ENCODE measurements around the gene MBTD1.
"Not testable (repeated sequence)": the region's sequence is repeated elsewhere in the genome, so short reads cannot be mapped to it uniquely, and the experiment has no call there.

The MBTD1 gene

GRCh38 chr17:51185763-51186332, 74.0 kb downstream of the MBTD1 start:
- H3K36me3 Mint-ChIP-seq, result peaks cover 2% of the 10 kb centered on the region
- H3K9me3 Mint-ChIP-seq (ENCODE audit: low read depth), result no peaks in the 10 kb centered on the region
- peak overlapping the region; percentile 59 for H3K27ac Mint-ChIP-seq
- no peak overlapping the region for H3K4me3 Mint-ChIP-seq
- H3K27me3 Mint-ChIP-seq, result no peaks in the 10 kb centered on the region
- H3K4me1 Mint-ChIP-seq (ENCODE audit: low read depth), result peaks cover 4% of the 10 kb centered on the region

GRCh38 chr17:51184124-51184523, 75.7 kb downstream of the MBTD1 start:
- peaks cover 3% of the 10 kb centered on the region for H3K4me1 Mint-ChIP-seq (ENCODE audit: low read depth)
- H3K27ac Mint-ChIP-seq, result no peak overlapping the region
- no peaks in the 10 kb centered on the region for H3K27me3 Mint-ChIP-seq
- H3K9me3 Mint-ChIP-seq (ENCODE audit: low read depth), result no peaks in the 10 kb centered on the region
- peaks cover 7% of the 10 kb centered on the region for H3K36me3 Mint-ChIP-seq
- no peak overlapping the region for H3K4me3 Mint-ChIP-seq

GRCh38 chr17:51180486-51180885, 79.4 kb downstream of the MBTD1 start:
- Mint-ChIP-seq H3K27ac (no peak overlapping the region), H3K4me3 (no peak overlapping the region), H3K4me1 (ENCODE audit: low read depth) (no peaks in the 10 kb centered on the region), H3K9me3 (ENCODE audit: low read depth) (no peaks in the 10 kb centered on the region), H3K36me3 (peaks cover 7% of the 10 kb centered on the region), H3K27me3 (no peaks in the 10 kb centered on the region)

- Mint-ChIP-seq H3K4me1 (ENCODE audit: low read depth) (peaks cover 21% of the 10 kb centered on the region), H3K36me3 (peaks cover 14% of the 10 kb centered on the region)
- not testable (repeated sequence) for H3K9me3 Mint-ChIP-seq (ENCODE audit: low read depth); H3K4me3 Mint-ChIP-seq; H3K27ac Mint-ChIP-seq; H3K27me3 Mint-ChIP-seq
Measured at GRCh38 chr17:51172030-51172429, 87.8 kb downstream of the MBTD1 start.

- H3K27ac Mint-ChIP-seq, result no peak overlapping the region
- no peaks in the 10 kb centered on the region for H3K9me3 Mint-ChIP-seq (ENCODE audit: low read depth)
- H3K27me3 Mint-ChIP-seq, result no peaks in the 10 kb centered on the region
- peaks cover 14% of the 10 kb centered on the region for H3K36me3 Mint-ChIP-seq
- H3K4me1 Mint-ChIP-seq (ENCODE audit: low read depth), result peaks cover 24% of the 10 kb centered on the region
- peak overlapping the region; percentile 1 for H3K4me3 Mint-ChIP-seq
Measured at GRCh38 chr17:51170736-51171135, 89.1 kb downstream of the MBTD1 start.

GRCh38 chr17:51169340-51169739, 90.5 kb downstream of the MBTD1 start:
- Mint-ChIP-seq H3K9me3 (ENCODE audit: low read depth) (no peaks in the 10 kb centered on the region), H3K27ac (peak overlapping the region; percentile 61), H3K36me3 (peaks cover 14% of the 10 kb centered on the region)

GRCh38 chr17:51166987-51167931, 92.6 kb downstream of the MBTD1 start:
- H3K27ac Mint-ChIP-seq, result peak overlapping the region; percentile 90
- no peaks in the 10 kb centered on the region for H3K27me3 Mint-ChIP-seq
- H3K4me3 Mint-ChIP-seq, result peak overlapping the region; percentile 96
- peaks cover 13% of the 10 kb centered on the region for H3K36me3 Mint-ChIP-seq
- peaks cover 35% of the 10 kb centered on the region for H3K4me1 Mint-ChIP-seq (ENCODE audit: low read depth)
- no peaks in the 10 kb centered on the region for H3K9me3 Mint-ChIP-seq (ENCODE audit: low read depth)

More at GRCh38 chr17:51169340-51169739, 90.5 kb downstream of the MBTD1 start:
- peaks cover 35% of the 10 kb centered on the region for H3K4me1 Mint-ChIP-seq (ENCODE audit: low read depth)
- no peaks in the 10 kb centered on the region for H3K27me3 Mint-ChIP-seq
- peak overlapping the region; percentile 53 for H3K4me3 Mint-ChIP-seq

- Mint-ChIP-seq H3K36me3 (peaks cover 17% of the 10 kb centered on the region), H3K9me3 (ENCODE audit: low read depth) (no peaks in the 10 kb centered on the region), H3K4me3 (peak within 1 kb of the TSS; percentile 96)
Measured at GRCh38 chr17:51166198-51166986, 93.5 kb downstream of the MBTD1 start, which contains the start of gene NME2. NME2 (plus strand) TSS chr17:51166411; CDS start chr17:51166831, 420 bp downstream.

GRCh38 chr17:51165680-51166197, 94.1 kb downstream of the MBTD1 start:
- H3K36me3 Mint-ChIP-seq, result peaks cover 19% of the 10 kb centered on the region
- H3K4me1 Mint-ChIP-seq (ENCODE audit: low read depth), result peaks cover 35% of the 10 kb centered on the region
- H3K9me3 Mint-ChIP-seq (ENCODE audit: low read depth), result no peaks in the 10 kb centered on the region
- peak overlapping the region; percentile 97 for H3K27ac Mint-ChIP-seq
- no peaks in the 10 kb centered on the region for H3K27me3 Mint-ChIP-seq
- peak overlapping the region; percentile 93 for H3K4me3 Mint-ChIP-seq

More at GRCh38 chr17:51166198-51166986, 93.5 kb downstream of the MBTD1 start, which contains the start of gene NME2:
- H3K27me3 Mint-ChIP-seq, result no peaks in the 10 kb centered on the region
- H3K27ac Mint-ChIP-seq, result peak within 1 kb of the TSS; percentile 97
- peaks cover 35% of the 10 kb centered on the region for H3K4me1 Mint-ChIP-seq (ENCODE audit: low read depth)

GRCh38 chr17:51164911-51165679, 94.8 kb downstream of the MBTD1 start:
- Mint-ChIP-seq H3K27me3 (no peaks in the 10 kb centered on the region), H3K4me1 (ENCODE audit: low read depth) (peaks cover 32% of the 10 kb centered on the region), H3K27ac (peak overlapping the region; percentile 97), H3K9me3 (ENCODE audit: low read depth) (no peaks in the 10 kb centered on the region), H3K4me3 (peak overlapping the region; percentile 93), H3K36me3 (peaks cover 20% of the 10 kb centered on the region)

- H3K36me3 Mint-ChIP-seq, result peaks cover 18% of the 10 kb centered on the region
- H3K27me3 Mint-ChIP-seq, result no peaks in the 10 kb centered on the region
- no peak overlapping the region for H3K27ac Mint-ChIP-seq
- H3K9me3 Mint-ChIP-seq (ENCODE audit: low read depth), result no peaks in the 10 kb centered on the region
- H3K4me1 Mint-ChIP-seq (ENCODE audit: low read depth), result peaks cover 32% of the 10 kb centered on the region
- no peak overlapping the region for H3K4me3 Mint-ChIP-seq
Measured at GRCh38 chr17:51161541-51161940, 98.3 kb downstream of the MBTD1 start.

- Mint-ChIP-seq H3K27me3 (no peaks in the 10 kb centered on the region), H3K4me1 (ENCODE audit: low read depth) (peaks cover 29% of the 10 kb centered on the region), H3K4me3 (no peak overlapping the region), H3K36me3 (peaks cover 18% of the 10 kb centered on the region), H3K27ac (peak overlapping the region; percentile 41), H3K9me3 (ENCODE audit: low read depth) (no peaks in the 10 kb centered on the region)
Measured at GRCh38 chr17:51159604-51160003, 100.2 kb downstream of the MBTD1 start.

GRCh38 chr17:51155416-51155815, 104.4 kb downstream of the MBTD1 start:
- Mint-ChIP-seq H3K4me3 (no peak overlapping the region), H3K4me1 (ENCODE audit: low read depth) (peaks cover 29% of the 10 kb centered on the region), H3K27ac (no peak overlapping the region), H3K36me3 (peaks cover 9% of the 10 kb centered on the region), H3K27me3 (no peaks in the 10 kb centered on the region), H3K9me3 (ENCODE audit: low read depth) (no peaks in the 10 kb centered on the region)

- H3K27me3 Mint-ChIP-seq, result no peaks in the 10 kb centered on the region
Measured at GRCh38 chr17:51154176-51154575, 105.7 kb downstream of the MBTD1 start.

More at GRCh38 chr17:51154176-51154575, 105.7 kb downstream of the MBTD1 start:
- Mint-ChIP-seq H3K4me3 (no peak overlapping the region), H3K36me3 (peaks cover 5% of the 10 kb centered on the region), H3K27ac (no peak overlapping the region), H3K4me1 (ENCODE audit: low read depth) (peaks cover 26% of the 10 kb centered on the region), H3K9me3 (ENCODE audit: low read depth) (no peaks in the 10 kb centered on the region)
